GM19452 (cell line): ENCODE data around the gene C11orf54.
"Not testable (repeated sequence)": the region's sequence is repeated elsewhere in the genome, so short reads cannot be mapped to it uniquely, and the experiment has no call there.

Source experiments
- ATAC-seq: cut with Tn5 transposase; IDR thresholded peaks from one replicate; pipeline ENCODE4 v1.9.1; 2021; ENCODE audit not compliant: unreplicated experiment

C11orf54 gene

DNA sequence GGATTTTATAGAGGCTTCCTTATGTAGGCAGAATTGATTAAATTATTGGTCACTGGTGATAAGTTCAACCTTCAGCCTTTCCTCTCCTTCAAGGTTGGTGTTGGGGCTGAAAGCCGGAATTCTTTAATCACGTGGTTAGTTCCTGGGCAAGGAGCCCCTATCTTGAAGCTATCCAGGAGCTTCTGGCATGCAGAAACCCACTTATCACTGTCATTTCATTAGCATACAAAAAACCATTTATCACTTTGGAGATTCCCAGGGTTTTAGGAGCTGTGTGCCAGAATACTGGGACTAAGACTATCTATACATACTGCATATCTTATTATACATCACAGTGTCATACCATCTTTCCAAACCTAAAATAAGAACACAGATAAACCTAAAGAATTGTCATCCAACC lies 24.1 kb downstream of the C11orf54 start:
- no peak for ATAC-seq

DNA sequence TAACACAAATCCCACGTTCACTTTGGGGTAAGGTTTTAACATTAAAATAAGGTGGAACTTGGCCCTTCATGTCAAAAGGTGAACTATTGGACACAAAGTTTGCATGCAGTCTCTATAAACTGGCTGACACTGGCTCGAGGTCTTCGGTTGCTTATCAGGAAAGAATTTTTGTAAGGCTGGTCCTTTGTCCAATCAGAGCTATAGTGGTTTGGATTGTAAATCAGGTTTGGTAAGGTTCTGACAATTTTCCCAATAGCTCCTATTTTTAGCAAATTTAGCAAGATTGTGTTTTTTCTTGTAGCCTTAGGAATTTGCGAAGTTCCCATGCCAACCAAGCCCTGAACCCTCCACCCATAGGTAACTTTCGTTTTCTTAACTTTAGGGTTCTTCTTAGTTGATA lies 25.0 kb downstream of the C11orf54 start:
- ATAC-seq, result no peak

DNA sequence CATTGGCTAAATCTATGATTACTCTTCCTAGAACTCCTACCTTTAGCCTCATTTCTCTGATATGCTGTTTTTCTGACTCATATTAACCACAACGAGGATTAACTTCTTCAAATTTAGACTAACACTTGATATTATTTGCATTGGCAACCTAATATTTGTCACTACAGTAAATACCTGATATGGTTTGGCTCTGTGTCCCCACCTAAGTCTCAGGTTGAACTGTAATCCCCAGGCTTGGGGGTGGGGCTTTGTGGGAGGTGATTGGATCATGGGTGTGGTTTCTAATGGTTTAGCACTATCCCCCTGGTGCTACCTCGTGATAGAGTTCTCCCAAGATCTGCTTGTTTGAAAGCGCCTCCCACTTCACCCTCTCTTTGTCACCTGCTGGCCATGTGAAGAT lies 25.5 kb downstream of the C11orf54 start:
- ATAC-seq, result no peak

DNA sequence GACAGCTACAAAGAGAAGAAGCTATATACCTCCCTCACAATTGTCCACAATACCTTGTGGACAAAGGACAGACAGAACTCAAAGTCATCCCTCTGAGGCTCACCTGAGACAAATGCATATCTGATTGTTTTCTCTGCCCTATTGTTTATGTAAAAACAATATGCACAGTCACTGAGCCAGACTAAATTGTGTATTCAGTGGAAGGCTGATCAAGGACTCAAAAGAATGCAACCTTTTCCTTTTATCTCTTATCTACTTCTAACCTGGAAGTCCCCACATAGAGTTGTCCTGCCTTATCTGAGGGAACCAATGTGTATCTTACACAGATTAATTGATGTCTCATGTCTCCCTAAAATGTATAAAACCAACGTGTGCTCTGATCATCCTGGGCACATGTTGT lies 28.7 kb downstream of the C11orf54 start:
- ATAC-seq, result no peak

DNA sequence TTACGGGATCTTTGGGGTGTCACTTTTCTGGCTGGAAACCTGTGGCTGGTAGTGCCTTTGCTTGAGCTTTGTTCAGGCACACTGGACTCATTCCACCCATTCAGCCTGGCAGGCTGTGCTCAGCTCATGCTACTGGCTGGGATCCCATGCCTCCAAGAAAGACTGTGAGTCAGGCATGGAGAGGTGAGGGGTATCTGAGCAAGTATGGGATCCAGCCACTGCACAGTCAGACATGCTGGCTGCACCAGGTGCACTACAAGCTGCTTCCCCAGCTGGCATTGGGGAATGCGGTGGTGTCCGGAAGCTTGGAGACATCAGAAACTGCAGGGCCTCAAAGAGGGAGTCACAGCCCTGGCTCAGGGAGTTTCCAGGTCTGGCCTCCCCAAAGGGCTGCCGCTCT lies 30.7 kb downstream of the C11orf54 start:
- ATAC-seq, result no peak

DNA sequence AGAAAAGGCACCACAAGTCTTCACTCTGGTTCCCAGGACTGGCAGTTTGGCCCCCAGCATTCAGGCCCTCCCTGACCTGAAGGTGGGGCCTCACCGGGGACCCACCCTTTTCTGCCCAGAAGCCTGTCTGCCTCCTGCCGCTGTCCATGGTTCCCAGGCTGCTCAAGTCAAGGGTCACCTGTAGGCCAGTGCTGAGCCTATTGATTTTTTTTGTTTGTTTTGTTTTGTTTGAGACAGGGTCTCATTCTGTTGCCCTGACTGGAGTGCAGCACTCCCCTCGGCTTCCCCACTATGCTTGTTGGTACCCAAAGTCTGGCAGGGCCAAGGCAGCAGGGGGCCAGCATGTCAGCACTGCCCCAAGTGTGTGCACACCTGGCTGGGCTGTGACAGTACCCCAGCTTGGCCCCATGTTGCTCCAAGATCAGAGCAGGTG lies 31.6 kb downstream of the C11orf54 start:
- ATAC-seq, result no peak

DNA sequence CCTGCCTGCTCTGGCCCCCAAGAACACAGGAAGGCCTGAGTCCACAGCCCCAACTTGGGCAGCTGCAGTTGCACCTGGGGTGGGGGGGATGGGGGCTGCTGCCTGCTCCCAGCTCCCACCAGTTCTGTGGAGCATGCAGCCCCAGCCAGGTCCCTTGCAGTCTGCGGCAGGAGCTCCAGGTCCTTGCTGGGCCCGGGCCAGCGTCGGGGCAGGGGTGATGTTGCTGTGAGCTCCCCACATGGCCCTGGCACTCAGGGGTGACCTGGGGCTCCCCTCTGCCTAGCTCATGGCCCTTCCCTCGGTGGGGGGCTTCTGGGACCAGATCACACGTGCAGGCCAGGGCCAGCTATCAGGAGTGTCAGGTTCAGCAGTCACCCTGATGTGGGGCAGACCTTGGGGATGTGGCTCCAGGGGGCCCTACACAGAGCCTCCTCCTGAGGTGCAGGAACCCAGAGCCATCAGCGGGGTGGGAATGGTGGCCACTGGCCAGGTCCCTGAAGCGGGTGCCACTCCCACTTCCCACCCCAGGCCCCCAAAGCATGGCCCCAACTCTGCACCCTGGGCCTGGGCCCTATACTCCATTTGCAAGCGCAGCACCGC lies 32.2 kb downstream of the C11orf54 start:
- no peak for ATAC-seq

DNA sequence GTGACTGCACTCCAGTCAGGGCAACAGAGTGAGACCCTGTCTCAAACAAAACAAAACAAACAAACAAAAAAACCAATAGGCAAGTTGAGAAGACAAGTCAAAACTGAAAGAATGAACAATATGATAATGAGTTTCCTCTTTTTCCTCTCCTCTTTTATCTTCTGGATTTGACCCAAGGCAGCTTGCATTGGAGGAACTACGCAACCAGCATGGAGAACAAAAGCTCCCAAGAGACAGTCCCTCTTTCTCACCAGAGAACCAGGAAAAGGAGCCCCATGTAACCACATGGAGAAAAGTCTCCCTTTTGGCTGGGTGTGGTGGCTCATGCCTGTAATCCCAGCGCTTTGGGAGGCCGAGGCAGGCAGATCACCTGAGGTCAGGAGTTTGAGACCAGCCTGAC lies 33.1 kb downstream of the C11orf54 start:
- not testable (repeated sequence) for ATAC-seq

DNA sequence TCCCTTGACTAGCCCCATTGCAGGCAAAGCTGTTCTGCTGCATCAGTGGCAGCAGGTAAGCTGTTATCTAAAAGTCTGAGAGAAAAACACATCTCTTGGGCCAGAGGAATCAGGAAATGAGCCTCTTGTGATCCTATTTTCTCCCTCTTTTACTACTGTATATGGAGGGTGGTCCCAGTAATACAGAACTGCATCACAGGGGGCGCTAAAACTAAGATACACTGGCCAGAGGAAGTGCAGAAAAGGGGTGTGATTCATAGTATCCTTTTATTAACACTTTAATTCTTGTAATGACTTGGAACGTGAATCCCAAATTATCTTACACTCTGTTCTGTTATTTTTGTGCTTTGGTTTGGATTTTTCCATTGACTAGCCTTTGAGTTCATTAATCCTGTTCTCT lies 33.8 kb downstream of the C11orf54 start:
- no peak for ATAC-seq

DNA sequence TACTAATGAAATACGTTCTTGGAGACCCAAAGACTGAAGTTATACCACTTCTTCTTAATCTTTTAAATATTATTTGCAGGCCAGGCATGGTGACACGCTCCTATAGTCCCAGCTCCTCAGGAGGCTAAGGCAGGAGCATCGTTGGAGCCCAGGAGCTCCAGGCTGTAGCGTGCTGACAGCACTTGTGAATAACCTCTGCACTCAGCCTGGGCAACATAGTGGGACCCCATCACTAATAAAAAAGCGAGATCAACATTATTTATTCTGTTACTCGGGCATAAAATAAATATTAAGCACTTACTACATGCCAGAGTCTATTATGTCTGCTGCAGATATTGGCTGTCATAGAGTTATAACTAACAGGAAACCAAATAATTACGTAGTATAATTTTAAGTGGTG lies 41.9 kb downstream of the C11orf54 start:
- ATAC-seq, result no peak

DNA sequence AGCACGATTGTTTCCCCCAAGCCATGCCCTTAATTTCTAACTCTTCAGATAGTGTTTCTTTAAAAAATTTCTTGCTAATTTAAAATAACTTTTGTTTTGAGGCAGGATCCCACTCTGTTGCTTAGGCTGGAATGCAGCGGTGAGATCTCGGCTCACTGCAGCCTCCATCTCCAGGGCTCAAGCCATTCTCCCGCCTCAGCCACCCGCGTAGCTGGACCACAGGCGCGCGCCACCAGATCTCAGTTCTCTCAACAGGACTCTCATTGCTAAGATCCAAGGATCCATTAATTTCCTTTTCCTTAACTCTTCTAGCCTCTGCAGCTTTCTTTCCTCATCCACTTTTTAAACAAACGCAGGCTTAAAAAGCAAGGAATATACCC lies 42.3 kb downstream of the C11orf54 start:
- peak; percentile 57 for ATAC-seq

DNA sequence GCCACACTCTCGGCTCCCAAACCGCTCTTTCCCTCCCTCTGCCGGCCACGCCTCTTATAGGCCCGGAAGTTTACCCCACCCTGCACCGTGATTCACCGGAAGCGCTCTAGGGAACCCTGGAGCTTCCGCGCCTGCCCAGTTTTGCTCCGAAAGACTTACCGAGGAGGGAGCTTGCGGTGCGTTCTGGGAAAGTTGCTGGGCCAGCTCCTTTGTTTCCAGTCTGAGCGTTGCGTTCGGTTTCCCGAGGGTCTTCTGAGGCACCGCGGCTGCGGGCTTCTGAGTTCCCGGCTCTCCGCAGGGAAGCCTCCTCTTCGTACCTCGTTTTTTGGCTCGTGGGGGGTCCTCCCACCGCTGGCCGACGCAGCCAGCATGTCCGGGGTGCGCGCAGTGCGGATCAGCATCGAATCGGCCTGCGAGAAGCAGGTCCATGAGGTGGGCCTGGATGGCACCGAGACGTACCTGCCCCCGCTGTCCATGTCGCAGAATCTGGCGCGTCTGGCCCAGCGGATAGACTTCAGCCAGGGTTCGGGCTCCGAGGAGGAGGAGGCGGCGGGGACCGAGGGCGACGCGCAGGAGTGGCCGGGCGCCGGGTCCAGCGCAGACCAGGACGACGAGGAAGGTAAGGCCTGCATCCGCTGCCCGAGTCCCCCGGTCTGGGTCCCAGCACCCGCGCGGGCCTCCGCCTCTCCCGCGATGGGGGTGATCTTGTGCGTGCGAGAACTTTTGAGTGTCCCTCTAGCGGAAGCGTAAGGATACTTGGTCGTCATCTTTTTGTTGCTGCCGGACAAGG lies 42.9 kb downstream of the C11orf54 start, which contains the start of gene MED17:
TSS of gene MED17 (plus strand) at position 138 of the 790 bp plus-strand sequence. CDS start at position 370, 232 bp downstream.
- ATAC-seq, result peak; percentile 94

DNA sequence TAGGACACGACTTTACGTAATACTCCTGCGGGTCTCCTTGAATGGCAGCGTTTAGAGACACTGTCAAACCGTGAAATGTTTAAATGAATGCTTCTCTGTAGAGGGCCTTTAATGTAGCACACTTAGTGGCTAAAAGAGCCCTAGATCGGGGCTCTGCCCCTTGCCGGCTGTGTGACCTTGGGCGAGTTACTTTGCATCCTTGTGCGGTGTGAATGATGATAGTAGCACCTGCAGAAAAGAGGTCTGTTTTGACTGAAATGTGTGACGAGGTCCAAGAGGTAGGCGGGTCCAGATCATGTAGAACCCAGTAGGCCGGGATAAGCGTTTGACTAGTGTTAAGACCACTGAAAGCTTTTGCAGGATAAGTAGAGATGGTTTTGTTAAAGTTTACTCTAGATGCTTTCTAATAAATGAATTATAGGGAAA lies 43.5 kb downstream of the C11orf54 start:
- ATAC-seq, result peak; percentile 42

DNA sequence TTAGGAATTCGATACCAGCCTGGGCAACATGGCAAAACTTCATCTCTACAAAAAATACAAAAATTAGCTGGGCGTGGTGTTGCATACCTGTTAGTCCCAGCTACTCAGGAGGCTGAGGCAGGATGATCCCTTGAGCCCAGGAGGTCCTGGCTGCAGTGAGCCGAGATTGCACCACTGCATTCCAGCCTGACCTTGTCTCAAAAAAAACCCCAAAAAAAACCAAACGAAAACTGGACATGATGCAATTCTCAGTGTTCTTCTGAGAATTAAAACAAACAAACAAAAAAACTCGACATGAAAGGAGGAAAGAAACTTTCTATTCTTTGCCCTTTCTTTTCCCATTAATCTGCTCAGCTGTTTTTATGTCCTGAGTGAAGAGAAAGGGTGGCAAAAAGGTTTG lies 50.0 kb downstream of the C11orf54 start:
- no peak for ATAC-seq

DNA sequence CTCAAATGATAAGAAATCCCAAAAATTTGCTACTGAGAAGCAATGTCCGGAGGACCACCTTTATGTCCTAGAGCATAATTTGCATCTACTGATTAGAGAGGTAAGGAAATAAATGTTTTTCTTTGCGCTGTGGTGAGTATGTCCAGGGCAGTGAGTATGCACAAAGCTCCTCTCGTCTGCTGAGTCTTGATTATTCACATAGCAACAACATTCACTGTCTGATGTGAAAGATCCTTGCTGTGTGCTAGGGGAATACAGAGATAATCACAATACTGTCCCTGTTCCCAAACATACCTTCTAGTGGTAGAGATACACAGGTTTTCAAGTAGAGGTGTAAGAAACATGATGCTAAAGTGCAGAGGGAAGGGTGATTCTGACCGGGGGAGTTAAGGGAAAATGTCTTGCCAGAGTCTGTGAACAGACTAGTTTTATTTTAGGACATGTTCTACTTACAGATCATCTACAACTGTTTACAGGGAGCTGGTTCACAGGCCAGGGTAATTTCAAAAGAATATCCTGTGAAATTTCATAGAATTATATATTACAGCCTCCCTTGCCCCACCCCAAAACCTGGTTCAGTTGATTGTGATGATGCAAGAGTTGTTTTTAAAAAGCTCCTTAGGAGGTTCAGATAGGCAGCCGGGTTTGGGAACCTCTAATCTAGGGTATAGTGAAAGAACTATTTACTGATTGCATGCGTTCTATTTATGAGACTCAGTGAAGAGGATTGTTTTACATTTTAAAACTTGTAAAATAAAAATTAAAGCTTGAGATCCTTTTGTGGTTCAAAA lies 55.2 kb downstream of the C11orf54 start:
- ATAC-seq, result no peak

DNA sequence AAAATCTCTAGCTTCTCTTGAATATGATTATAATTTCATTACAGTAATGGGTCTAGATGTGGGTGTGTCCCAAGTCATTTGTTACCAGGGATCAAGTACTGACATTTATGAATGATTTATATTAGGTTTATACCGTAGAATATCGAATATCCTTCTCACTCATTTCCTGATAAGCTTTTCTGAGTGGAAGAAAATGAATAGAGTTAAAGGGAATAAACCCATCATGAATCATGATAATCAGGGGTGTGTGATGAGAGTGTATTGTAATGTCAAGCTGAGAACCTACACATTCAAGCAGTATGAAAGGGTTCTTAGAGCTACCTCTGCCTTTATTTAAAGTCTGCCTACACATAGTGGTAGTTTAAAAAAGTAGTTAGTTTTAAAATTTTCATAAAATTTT lies 59.9 kb downstream of the C11orf54 start:
- no peak for ATAC-seq

DNA sequence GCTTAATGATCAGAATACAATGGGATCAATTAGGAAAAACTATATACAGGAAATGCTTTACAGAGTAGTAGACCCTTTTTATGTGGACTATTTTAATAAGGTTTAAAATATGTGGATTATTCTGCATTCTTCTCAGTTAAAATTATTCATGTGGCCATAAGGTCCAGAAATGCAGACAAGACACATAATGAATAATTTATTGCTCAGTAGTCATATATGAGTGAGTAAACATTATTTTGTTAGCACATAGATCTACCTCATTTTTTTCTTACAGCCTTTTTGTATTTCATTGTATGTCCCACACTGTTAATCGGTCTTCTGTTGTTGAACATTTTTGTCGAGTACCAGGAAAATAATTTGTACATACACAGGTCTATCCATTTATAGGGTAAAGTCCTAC lies 63.4 kb downstream of the C11orf54 start:
- ATAC-seq, result no peak

DNA sequence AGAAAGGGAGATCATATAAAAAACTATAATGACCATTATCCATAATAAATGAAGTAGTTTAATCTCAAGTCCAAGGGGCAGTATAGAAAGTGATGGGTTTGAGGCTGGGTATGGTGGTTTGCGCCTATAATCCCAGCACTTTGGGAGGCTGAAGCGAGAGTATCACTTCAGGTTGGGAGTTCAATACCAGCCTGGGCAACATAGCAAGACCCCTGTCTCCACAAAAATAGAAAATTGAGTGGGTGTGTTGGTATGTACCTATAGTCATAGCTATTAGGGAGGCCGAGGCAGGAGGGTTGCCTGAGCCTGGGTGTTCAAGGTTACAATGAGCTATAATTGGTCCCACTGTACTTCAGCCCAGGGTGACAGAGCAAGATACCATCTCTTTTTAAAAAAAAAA lies 66.5 kb downstream of the C11orf54 start:
- no peak for ATAC-seq

DNA sequence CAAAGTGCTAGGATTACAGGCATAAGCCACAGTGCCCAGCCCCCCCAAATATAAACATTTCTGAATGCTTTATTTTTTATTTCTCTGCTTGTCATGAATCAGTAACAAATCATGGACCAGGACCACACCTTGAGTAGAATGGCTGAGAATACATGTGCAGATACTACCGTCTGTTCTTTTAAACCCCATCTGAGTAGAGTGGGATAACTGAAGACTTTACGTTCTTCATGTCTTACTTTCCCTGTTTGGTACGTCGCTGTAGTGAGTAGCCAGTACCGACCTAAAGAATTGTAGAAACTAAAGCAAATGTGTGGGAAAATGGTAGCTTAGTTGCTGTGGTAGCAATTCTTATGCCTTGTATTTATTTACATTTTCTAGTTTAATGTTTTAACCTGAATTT lies 72.5 kb downstream of the C11orf54 start:
- no peak for ATAC-seq
